Lung (tissue), 12 donors: ENCODE results near the gene INF2. TPM values are rescaled to one million over a fixed set of nuclear protein-coding genes. Genes with fewer than 3 reads are reported as not detected.
A peak's percentile ranks its signal among the peaks of the same experiment; 100 is the strongest.

Experiments used
- ATAC-seq: fragments of 200-7000 bp; cut with Tn5 transposase; one replicate; pipeline ENCODE4 v1.9.1; 2020; ENCODE audit warnings: moderate number of reproducible peaks; ENCODE audit not compliant: insufficient read depth, low FRiP score
- DNase-seq, 3 donors: peaks; one replicate each; pipeline ENCODE4 v3.0.0-alpha.2; 2013 to 2017
- H3K27ac ChIP-seq, 2 donors: one replicate each; pipeline ENCODE4 v1.5.1; 2013; ENCODE audit warnings: mild to moderate bottlenecking in 2 of 2, moderate library complexity in 2 of 2, control low read depth in 1 of 2, inconsistent platforms in 1 of 2, low read depth in 1 of 2, low read length in 1 of 2
- H3K27me3 ChIP-seq, 3 donors: one replicate each; pipeline ENCODE4 v1.5.1; 2013; ENCODE audit warnings: low read length in 2 of 3; ENCODE audit not compliant: control insufficient read depth in 3 of 3, insufficient read depth in 3 of 3
- H3K36me3 ChIP-seq, 4 donors: one replicate each; pipeline ENCODE4 v1.5.1; 2013; ENCODE audit warnings: low read length in 4 of 4, mild to moderate bottlenecking in 1 of 4, moderate library complexity in 1 of 4; ENCODE audit not compliant: control insufficient read depth in 4 of 4, insufficient read depth in 4 of 4
- H3K4me1 ChIP-seq, 5 donors: one replicate each; pipeline ENCODE4 v1.5.1; 2013; ENCODE audit warnings: low read length in 5 of 5, mild to moderate bottlenecking in 2 of 5, moderate library complexity in 1 of 5; ENCODE audit not compliant: control insufficient read depth in 5 of 5, insufficient read depth in 5 of 5
- H3K4me3 ChIP-seq: one replicate; pipeline ENCODE4 v1.5.1; 2013; ENCODE audit warnings: mild to moderate bottlenecking, control low read depth, moderate library complexity
- H3K9ac ChIP-seq, 2 donors: one replicate each; pipeline ENCODE4 v1.5.1; 2013; ENCODE audit warnings: low read length in 2 of 2, control low read depth in 1 of 2; ENCODE audit not compliant: insufficient read depth in 1 of 2
- H3K9me3 ChIP-seq, 4 donors: one replicate each; pipeline ENCODE4 v1.5.1; 2013; ENCODE audit warnings: low read length in 3 of 4, mild to moderate bottlenecking in 1 of 4, moderate library complexity in 1 of 4; ENCODE audit not compliant: control insufficient read depth in 4 of 4, insufficient read depth in 3 of 4
- WGBS, 2 donors: extraction: QIAGEN DNeasy Blood & Tissue Kit; methylation state at CpG; one replicate each; pipeline ENCODE4 v1.1.7; 2013; 5-methylcytosine and 5-hydroxymethylcytosine counted together
- polyA plus RNA-seq, 2 donors: library from polyadenylated mRNA; stranded (reverse); fragments of 200-250 nt; gene quantifications; one replicate each; pipeline ENCODE4 v1.2.1, GENCODE V29; 2013
- total RNA-seq, 2 donors: library from RNA; depleted of rRNA in 1 of 2; stranded (reverse); fragments of >200 nt in 1 of 2; gene quantifications; one replicate each; pipeline ENCODE4 v1.2.1, GENCODE V29; 2014 to 2021
- TF ChIP-seq, protein P1 (sequence below): IDR thresholded peaks from 2 replicates; pipeline ENCODE4 v1.5.1; 2012; ENCODE audit warnings: mild to moderate bottlenecking; ENCODE audit errors: control extremely low read depth, extremely low read depth
- donor health status: control.
- donor health status: control.
- donor health status: Bipolar disorder and iron deficiency.
- donor health status: healthy.
- donor health status: DM: yes; HTN: yes; CAD: no.

The INF2 gene
- total and polyA plus RNA-seq, 4 donors = 46.1 to 119 (median 78.4) TPM

DNA sequence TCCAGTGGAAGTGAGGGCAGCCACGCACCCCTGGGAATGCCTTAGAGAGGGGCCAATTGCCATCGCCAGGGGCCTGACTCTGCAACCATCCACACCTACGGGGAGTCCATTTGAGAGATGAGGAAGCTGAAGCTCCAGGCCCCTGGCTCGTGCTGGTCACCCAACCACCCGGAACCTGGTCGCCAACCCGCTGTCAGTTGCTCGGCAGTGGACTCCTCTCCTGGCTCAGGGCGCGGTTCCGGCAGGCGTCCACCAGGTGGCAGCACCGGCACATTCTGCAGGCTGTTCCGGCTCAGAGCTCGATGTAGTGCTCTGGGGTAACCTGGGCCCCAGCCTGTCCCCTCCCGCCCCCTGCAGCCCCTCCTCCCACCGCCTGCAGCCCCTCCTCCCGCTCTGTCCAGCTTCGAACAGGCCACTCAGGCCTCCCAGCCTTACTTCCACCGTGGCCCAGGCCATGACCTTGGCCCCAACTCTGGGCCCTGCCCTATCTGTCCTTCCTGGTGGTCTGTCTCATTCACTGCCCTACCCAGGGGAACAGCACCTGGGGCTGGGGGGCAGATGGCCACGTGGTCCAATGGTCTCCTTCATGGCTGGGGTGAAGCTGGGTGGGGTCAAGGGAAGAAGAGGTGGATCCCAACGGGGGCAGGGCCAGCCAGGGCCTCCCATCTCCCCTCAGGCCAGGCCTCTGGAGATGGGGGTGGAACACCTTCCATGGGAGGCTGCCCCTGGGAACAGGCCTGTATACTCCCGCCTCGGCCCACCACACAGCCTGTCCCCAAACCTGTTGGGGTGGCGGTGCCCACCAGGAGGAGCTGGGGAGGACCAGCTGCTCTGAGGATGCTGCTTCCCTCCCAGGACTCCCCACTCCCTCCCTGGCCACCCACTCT is 79.3 kb downstream of the INF2 start:
- no peak overlapping the region for H3K9ac ChIP-seq
- WGBS, 2 donors = 15 to 16% methylated on average over 24 to 25 of the region's 25 CpGs
- peaks cover 8 to 34% (median 20%) of the 10 kb centered on the region in 4 donors for H3K36me3 ChIP-seq
- H3K4me1 ChIP-seq = peaks cover 0 to 6% (median 5%) of the 10 kb centered on the region in 5 donors
- TF ChIP-seq, protein P1, sequence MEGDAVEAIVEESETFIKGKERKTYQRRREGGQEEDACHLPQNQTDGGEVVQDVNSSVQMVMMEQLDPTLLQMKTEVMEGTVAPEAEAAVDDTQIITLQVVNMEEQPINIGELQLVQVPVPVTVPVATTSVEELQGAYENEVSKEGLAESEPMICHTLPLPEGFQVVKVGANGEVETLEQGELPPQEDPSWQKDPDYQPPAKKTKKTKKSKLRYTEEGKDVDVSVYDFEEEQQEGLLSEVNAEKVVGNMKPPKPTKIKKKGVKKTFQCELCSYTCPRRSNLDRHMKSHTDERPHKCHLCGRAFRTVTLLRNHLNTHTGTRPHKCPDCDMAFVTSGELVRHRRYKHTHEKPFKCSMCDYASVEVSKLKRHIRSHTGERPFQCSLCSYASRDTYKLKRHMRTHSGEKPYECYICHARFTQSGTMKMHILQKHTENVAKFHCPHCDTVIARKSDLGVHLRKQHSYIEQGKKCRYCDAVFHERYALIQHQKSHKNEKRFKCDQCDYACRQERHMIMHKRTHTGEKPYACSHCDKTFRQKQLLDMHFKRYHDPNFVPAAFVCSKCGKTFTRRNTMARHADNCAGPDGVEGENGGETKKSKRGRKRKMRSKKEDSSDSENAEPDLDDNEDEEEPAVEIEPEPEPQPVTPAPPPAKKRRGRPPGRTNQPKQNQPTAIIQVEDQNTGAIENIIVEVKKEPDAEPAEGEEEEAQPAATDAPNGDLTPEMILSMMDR = peak; percentile 98
- H3K9me3 ChIP-seq = peaks cover 0 to 7% (median 3%) of the 10 kb centered on the region in 4 donors
- ATAC-seq (peak; percentile 88), DNase-seq (peak; percentile 87 to 94 (median 90))
- peak overlapping the region in 1 of 2 donors; percentile 43 for H3K27ac ChIP-seq
- H3K27me3 ChIP-seq = no peaks in the 10 kb centered on the region
- no peak overlapping the region for H3K4me3 ChIP-seq

DNA sequence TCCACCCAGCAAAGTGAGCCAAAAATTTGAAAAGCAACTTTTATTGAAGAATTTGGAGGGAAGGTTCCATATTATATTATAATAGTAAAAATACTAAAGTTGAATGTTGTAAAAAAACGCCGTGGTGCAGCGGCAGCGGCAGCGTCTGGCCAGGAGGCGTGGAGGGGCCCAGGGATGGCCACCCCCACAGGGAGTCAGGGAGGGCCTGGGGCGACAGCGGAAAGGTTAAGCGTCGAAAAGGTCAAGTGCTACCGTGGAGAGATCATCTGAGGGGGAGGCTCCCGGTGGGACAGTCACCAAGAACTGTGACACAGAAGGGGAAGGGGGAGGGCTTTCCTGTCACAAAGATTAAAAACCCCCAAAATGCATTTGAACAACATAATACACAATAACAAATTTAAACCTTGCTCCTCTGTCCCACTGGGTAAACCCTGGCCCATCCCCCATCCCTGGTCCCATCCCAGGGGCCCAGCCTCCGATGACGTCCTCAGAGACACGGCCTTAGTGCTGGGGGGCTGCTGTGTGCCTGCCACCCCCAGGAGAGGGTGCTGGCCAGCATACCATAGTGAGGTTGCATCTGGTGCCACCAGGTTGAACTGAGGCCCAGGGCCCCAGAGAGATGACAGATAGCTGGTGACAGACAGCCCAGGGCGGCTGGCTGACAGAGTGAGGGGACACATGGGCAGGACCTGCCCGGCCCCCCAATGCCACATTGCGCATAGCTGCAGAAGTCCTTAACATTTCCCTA is 80.1 kb downstream of the INF2 start:
- Histone ChIP-seq H3K27ac (no peak overlapping the region), H3K36me3 (peaks cover 8 to 41% (median 20%) of the 10 kb centered on the region in 4 donors), H3K4me3 (no peak overlapping the region), H3K9ac (no peak overlapping the region), H3K4me1 (peaks cover 0 to 11% (median 5%) of the 10 kb centered on the region in 5 donors), H3K27me3 (no peaks in the 10 kb centered on the region), H3K9me3 (peaks cover 0 to 7% (median 3%) of the 10 kb centered on the region in 4 donors)
- TF ChIP-seq, protein P1 = no peak
- WGBS, 2 donors = 82 to 87% methylated on average over 18 of the region's 18 CpGs
- no peak for DNase-seq
- no peak for ATAC-seq

DNA sequence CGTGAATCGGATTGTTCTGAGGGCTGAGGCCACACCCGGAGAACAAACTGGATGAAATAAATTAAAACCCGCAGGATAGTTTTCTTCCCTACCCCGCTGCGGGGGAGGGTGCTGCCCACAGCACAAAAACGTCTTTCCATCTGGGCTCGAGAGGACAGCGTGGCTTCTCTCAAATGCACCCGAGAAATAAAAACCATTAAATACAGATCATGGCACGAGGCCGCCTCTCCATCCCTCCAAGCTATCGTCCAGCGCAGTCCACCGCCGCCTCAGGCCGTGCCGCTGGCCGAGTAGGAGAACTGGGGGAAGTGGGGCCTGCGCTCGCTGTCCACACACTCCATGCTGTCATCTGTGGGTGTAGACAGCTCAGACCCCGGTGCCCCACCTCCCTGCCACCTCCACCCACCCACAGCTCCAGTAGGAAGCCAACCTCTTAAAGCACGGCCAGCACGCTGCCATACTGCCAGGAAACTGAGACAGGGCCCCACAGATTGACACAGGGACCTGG is 80.7 kb downstream of the INF2 start:
- ATAC-seq (no peak), DNase-seq (no peak)
- TF ChIP-seq, protein P1 = no peak
- Histone ChIP-seq H3K9me3 (peaks cover 0 to 7% (median 3%) of the 10 kb centered on the region in 4 donors), H3K4me3 (no peak overlapping the region), H3K27ac (no peak overlapping the region), H3K9ac (no peak overlapping the region), H3K4me1 (peaks cover 0 to 14% (median 5%) of the 10 kb centered on the region in 5 donors), H3K27me3 (no peaks in the 10 kb centered on the region), H3K36me3 (peaks cover 8 to 47% (median 20%) of the 10 kb centered on the region in 4 donors)
- 86 to 90% methylated on average over 24 of the region's 24 CpGs for WGBS, 2 donors
